ENCODE data around the gene CDCA5.

Gene CDCA5

GRCh38 chr11:65115361-65116082 is 31.7 kb upstream of the CDCA5 start:
- H3K27ac ChIP-seq: peak overlapping the region; percentile 86
- no peak for TF ChIP-seq CTCF (conservative IDR thresholded peaks at IDR 0.05; ENCODE audit: low read depth)
- POLR2A ChIA-PET (ENCODE audit: low non-redundant PET): interaction anchor here (1.2 kb wide), 1 partner anchor 9 kb away, joined by 4 read pairs; no protein-coding TSS in a partner anchor
- no peak for DNase-seq (ENCODE audit: low spot score)
- CTCF ChIA-PET: interaction anchor here (0.5 kb wide), 1 partner anchor 198 kb away, joined by 5 read pairs; no protein-coding TSS in a partner anchor

GRCh38 chr11:65114538-65115171 is 30.8 kb upstream of the CDCA5 start:
- no peak for DNase-seq (ENCODE audit: low spot score)
- ChIA-PET POLR2A (ENCODE audit: low non-redundant PET) (interaction anchor here (1.2 kb wide), 1 partner anchor 8 kb away, joined by 4 read pairs; no protein-coding TSS in a partner anchor), CTCF (interaction anchor here (0.5 kb wide), 1 partner anchor 90 kb away, joined by 3 read pairs; no protein-coding TSS in a partner anchor)
- no peak for TF ChIP-seq CTCF (conservative IDR thresholded peaks at IDR 0.05; ENCODE audit: low read depth)
- H3K27ac ChIP-seq: peak overlapping the region; percentile 86

GRCh38 chr11:65113839-65114238 is 30.0 kb upstream of the CDCA5 start:
- POLR2A ChIA-PET (ENCODE audit: low non-redundant PET): no interaction called here
- CTCF ChIA-PET: no interaction called here
- H3K27ac ChIP-seq: peak overlapping the region; percentile 86
- no peak for TF ChIP-seq CTCF (conservative IDR thresholded peaks at IDR 0.05; ENCODE audit: low read depth)
- DNase-seq (ENCODE audit: low spot score): no peak

- ChIA-PET POLR2A (ENCODE audit: low non-redundant PET) (no interaction called here), CTCF (interaction anchor here (0.6 to 1.4 kb wide), 3 partner anchors 16 to 339 kb away, joined by 3 to 4 read pairs (median 4); partner anchors contain the start of gene CAPN1)
- DNase-seq (ENCODE audit: low spot score): no peak
- H3K27ac ChIP-seq: peak overlapping the region; percentile 86
- no peak for TF ChIP-seq CTCF (conservative IDR thresholded peaks at IDR 0.05; ENCODE audit: low read depth)
These were observed 29.5 kb upstream of the CDCA5 start for GRCh38 chr11:65113361-65113756.

DNA sequence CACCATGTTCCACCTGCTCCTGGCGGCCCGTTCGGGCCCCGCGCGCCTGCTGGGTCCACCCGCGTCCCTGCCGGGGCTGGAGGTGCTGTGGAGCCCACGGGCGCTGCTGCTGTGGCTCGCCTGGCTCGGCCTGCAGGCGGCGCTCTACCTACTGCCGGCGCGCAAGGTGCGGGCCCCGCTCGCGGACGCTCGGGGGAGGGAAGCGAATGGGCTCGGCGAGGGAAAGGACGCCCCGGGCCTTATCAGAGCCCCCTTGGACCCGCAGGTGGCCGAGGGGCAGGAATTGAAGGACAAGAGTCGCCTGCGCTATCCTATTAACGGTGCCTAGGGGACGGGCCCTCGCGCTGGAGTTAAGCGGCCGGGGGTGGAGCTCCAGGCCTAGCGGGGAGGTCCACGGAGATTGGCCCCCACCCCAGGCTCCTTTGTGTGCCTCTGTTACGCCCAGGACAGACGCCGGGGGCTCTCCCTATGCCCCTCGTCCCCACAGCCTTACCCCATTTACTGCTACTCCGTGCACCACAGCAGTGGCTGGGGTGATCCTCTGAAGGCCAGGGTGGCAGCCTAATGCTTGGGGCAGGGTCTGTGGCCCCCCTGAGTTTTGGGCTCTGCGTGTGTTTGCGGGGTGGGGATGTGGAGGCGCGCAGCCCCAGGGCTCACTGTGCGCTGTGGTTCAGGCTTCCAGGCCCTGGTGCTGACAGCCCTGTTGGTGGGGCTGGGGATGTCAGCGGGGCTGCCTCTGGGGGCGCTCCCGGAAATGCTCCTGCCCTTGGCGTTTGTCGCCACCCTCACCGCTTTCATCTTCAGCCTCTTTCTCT is 28.9 kb upstream of the CDCA5 start:
- POLR2A ChIA-PET (ENCODE audit: low non-redundant PET): interaction anchor here (0.9 to 1.0 kb wide), 2 partner anchors 9 to 14 kb away, joined by 3 to 6 read pairs; partner anchors contain the start of genes FAU and MRPL49

More for the DNA sequence above, 28.9 kb upstream of the CDCA5 start:
- no peak for DNase-seq (ENCODE audit: low spot score)
- peak overlapping the region; percentile 86 for H3K27ac ChIP-seq
- CTCF ChIA-PET: interaction anchor here (0.6 to 1.7 kb wide), 8 partner anchors 10 to 1561 kb away, joined by 3 to 6 read pairs (median 4); partner anchors contain the start of gene CAPN1
- peak; percentile 89 for TF ChIP-seq CTCF (conservative IDR thresholded peaks at IDR 0.05; ENCODE audit: low read depth)
